Natural killer cell (primary cell): ENCODE data around the gene TTLL1. TPM values are rescaled to one million over a fixed set of nuclear protein-coding genes. Genes with fewer than 3 reads are reported as not detected.

Experiments used
- ATAC-seq, 3 donors: fragments of 150-1000 bp in 2 of 3; fragments of 200-7000 bp in 1 of 3; cut with Tn5 transposase; 1 replicate in 1 of 3; 2 replicates in 2 of 3; pipeline ENCODE4 v1.10.0; 2021; ENCODE audit warnings: mild to moderate bottlenecking in 2 of 3, moderate library complexity in 2 of 3
- DNase-seq, 2 donors: peaks; one replicate each; pipeline versions ENCODE4 v3.0.0 to v3.0.0-alpha.2; 2013 to 2021; ENCODE audit warnings: mixed read lengths in 1 of 2
- H3K27ac ChIP-seq: one replicate; pipeline ENCODE4 v1.5.1; 2013; ENCODE audit warnings: mild to moderate bottlenecking, low read length
- H3K27me3 ChIP-seq: one replicate; pipeline ENCODE4 v1.6.1; 2013; ENCODE audit warnings: low read length; ENCODE audit not compliant: control insufficient read depth, insufficient read depth
- H3K36me3 ChIP-seq: one replicate; pipeline ENCODE4 v1.6.1; 2013; ENCODE audit warnings: low read length; ENCODE audit not compliant: control insufficient read depth, insufficient read depth
- H3K4me1 ChIP-seq: one replicate; pipeline ENCODE4 v1.6.1; 2013; ENCODE audit warnings: low read length; ENCODE audit not compliant: control insufficient read depth, insufficient read depth
- H3K4me3 ChIP-seq: one replicate; pipeline ENCODE4 v1.5.1; 2013; ENCODE audit warnings: low read length
- H3K9me3 ChIP-seq: one replicate; pipeline ENCODE4 v1.6.1; 2013; ENCODE audit warnings: low read length; ENCODE audit not compliant: control insufficient read depth, insufficient read depth
- H3K27ac Mint-ChIP-seq, 2 donors: one replicate each; pipeline ENCODE4 v1.8.0; 2022; ENCODE audit warnings: mild to moderate bottlenecking in 2 of 2, mixed read lengths in 2 of 2, moderate library complexity in 1 of 2
- H3K27me3 Mint-ChIP-seq, 2 donors: one replicate each; pipeline ENCODE4 v1.8.0; 2022; ENCODE audit warnings: low read depth in 2 of 2, mixed read lengths in 2 of 2
- H3K36me3 Mint-ChIP-seq: one replicate; pipeline ENCODE4 v1.8.0; 2022; ENCODE audit warnings: mixed read lengths
- H3K4me1 Mint-ChIP-seq, 2 donors: one replicate each; pipeline ENCODE4 v1.8.0; 2022; ENCODE audit warnings: mixed read lengths in 2 of 2
- H3K4me3 Mint-ChIP-seq: one replicate; pipeline ENCODE4 v1.8.0; 2022; ENCODE audit warnings: mild to moderate bottlenecking, moderate library complexity, mixed read lengths
- H3K9me3 Mint-ChIP-seq, 2 donors: one replicate each; pipeline ENCODE4 v1.8.0; 2022; ENCODE audit warnings: mixed read lengths in 2 of 2
- WGBS: methylation state at CpG from one replicate; pipeline ENCODE4 v1.1.7; 2013; ENCODE audit warnings: missing lambda C conversion rate; ENCODE audit not compliant: insufficient coverage; 5-methylcytosine and 5-hydroxymethylcytosine counted together
- intact Hi-C: fragments of 100-400 bp; cut with micrococcal nuclease; formaldehyde crosslinking; loops from one replicate; pipeline ENCODE4 v1.14.2; 2022
- total RNA-seq, 4 donors: library from RNA; stranded (reverse); fragments of 120-200 nt in 1 of 4; gene quantifications; one replicate each; pipeline versions ENCODE4 v1.2.3 to v1.2.4, GENCODE V29; 2013 to 2022
- TF ChIP-seq, protein P1 (sequence below): fragments of 200-600 bp; IDR thresholded peaks from one replicate; pipeline ENCODE4 v1.8.0; 2022; ENCODE audit warnings: antibody characterized with exemption

Gene TTLL1
- total RNA-seq, 3 donors from 2014 or later (not counting 1 experiment from before 2014, with no cell fraction given), result 4.4 to 6.5 (median 6.0) TPM

DNA sequence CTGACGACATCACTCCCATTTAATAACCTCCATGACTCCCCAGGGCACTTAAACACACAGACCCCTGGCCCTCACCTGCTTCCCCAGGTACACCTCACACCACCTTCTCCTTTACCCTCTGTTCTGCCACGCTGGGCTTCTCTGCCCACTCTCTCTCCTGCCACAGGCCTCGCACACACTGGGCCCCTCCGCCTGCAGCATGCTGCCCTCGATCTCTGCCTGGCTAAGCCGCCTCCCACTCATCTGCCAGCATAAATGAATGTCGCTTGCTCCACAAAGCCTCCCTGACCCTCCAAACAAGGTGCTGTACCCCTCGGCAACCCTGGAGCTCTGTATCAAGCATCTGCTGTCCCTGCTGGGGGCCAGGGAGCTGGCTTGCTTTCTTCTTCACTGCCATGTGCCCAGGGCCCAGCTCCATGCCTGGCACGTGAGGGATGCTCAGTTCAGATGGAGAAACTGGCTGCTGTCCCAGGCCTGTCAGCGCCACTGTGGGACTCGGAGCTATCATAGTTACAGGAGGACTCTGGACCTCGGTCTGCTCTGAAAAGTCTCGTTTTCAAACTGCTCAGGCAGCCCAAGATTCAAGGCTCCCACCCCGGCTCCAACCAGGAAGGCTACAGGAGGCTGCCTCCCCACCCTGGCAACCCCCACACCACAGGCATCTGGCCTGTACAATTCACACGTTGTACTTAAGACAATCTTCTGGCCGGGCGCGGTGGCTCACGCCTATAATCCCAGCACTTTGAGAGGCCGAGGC is 11.9 kb downstream of the TTLL1 start:
- no peak overlapping the region for H3K27ac Mint-ChIP-seq
- Histone ChIP-seq H3K36me3 (peaks cover 2% of the 10 kb centered on the region), H3K9me3 (peaks cover 13% of the 10 kb centered on the region), H3K4me3 (no peak overlapping the region), H3K27me3 (no peaks in the 10 kb centered on the region), H3K27ac (no peak overlapping the region), H3K4me1 (peaks cover 19% of the 10 kb centered on the region)
- no peaks in the 10 kb centered on the region for H3K27me3 Mint-ChIP-seq
- H3K4me3 Mint-ChIP-seq, result no peak overlapping the region
- DNase-seq (no peak), ATAC-seq (no peak)
- H3K9me3 Mint-ChIP-seq, result peaks cover 0 to 2% of the 10 kb centered on the region in 2 donors
- WGBS, result 94% methylated on average over 20 of the region's 20 CpGs
- intact Hi-C loops, result no loop called here
- H3K36me3 Mint-ChIP-seq, result no peaks in the 10 kb centered on the region
- TF ChIP-seq, protein P1, sequence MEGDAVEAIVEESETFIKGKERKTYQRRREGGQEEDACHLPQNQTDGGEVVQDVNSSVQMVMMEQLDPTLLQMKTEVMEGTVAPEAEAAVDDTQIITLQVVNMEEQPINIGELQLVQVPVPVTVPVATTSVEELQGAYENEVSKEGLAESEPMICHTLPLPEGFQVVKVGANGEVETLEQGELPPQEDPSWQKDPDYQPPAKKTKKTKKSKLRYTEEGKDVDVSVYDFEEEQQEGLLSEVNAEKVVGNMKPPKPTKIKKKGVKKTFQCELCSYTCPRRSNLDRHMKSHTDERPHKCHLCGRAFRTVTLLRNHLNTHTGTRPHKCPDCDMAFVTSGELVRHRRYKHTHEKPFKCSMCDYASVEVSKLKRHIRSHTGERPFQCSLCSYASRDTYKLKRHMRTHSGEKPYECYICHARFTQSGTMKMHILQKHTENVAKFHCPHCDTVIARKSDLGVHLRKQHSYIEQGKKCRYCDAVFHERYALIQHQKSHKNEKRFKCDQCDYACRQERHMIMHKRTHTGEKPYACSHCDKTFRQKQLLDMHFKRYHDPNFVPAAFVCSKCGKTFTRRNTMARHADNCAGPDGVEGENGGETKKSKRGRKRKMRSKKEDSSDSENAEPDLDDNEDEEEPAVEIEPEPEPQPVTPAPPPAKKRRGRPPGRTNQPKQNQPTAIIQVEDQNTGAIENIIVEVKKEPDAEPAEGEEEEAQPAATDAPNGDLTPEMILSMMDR, result no peak
- peaks cover 17 to 26% of the 10 kb centered on the region in 2 donors for H3K4me1 Mint-ChIP-seq

DNA sequence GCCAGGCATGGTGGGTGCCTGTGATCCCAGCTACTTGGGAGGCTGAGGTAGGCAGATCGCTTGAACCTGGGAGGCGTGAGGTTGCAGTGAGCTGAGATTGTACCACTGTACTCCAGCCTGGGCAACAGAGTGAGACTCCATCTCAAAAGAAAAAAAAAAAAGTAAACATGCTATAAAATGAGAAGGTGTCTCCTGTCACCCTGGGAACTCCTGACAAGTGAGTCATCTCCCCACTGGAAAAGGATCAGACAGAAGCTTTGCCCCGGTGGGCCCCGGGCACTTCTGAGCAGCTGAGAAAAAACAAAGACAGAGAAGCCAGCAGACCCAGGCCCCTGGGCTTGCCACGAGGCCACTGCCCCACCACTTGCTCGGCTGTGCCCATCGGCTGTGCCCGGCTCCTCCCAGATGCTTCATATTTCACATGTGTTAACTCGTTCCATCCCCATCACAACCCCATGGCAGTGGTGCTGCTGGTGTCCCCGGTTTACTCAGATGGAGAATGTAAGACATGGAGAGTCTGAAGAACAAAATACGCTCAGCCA is 22.3 kb downstream of the TTLL1 start:
- no peaks in the 10 kb centered on the region for H3K9me3 ChIP-seq
- DNase-seq (no peak), ATAC-seq (peak in 2 of 3 donors; percentile 4 to 24)
- H3K27ac Mint-ChIP-seq, result peak overlapping the region; percentile 73 to 85
- no peak overlapping the region for H3K4me3 Mint-ChIP-seq
- WGBS, result 94% methylated on average over 11 of the region's 11 CpGs
- H3K27ac ChIP-seq, result peak overlapping the region; percentile 42
- no peaks in the 10 kb centered on the region for H3K27me3 ChIP-seq
- H3K4me3 ChIP-seq, result no peak overlapping the region
- H3K9me3 Mint-ChIP-seq, result no peaks in the 10 kb centered on the region
- intact Hi-C loops, result no loop called here
- peaks cover 7% of the 10 kb centered on the region for H3K4me1 ChIP-seq
- peaks cover 7% of the 10 kb centered on the region for H3K36me3 Mint-ChIP-seq
- H3K4me1 Mint-ChIP-seq, result peaks cover 5 to 10% of the 10 kb centered on the region in 2 donors
- peaks cover 10% of the 10 kb centered on the region for H3K36me3 ChIP-seq
- H3K27me3 Mint-ChIP-seq, result no peaks in the 10 kb centered on the region
- TF ChIP-seq, protein P1, result no peak

DNA sequence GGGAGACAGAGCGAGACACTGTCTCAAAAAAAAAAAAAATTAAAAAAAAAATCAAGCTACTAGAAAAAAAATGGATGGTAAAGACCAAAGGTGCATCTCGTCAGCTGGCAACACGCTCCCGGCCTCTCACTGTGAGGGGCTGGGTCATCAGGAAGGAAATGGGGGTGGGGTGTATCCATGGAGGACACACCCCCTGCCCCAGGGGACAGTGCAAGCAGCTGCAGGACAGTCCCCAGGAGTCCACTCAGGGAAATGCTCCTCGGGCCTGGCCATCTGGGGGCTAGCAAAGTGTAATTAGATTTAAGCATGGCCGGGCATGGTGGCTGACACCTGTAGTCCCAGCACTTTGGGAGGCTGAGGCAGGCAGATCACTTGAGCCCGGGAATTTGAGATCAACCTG is 23.1 kb downstream of the TTLL1 start:
- H3K27ac ChIP-seq, result no peak overlapping the region
- WGBS, result 90% methylated on average over 7 of the region's 7 CpGs
- intact Hi-C loops, result no loop called here
- no peak overlapping the region for H3K4me3 ChIP-seq
- H3K9me3 ChIP-seq, result no peaks in the 10 kb centered on the region
- no peak for DNase-seq
- no peaks in the 10 kb centered on the region for H3K27me3 ChIP-seq
- Mint-ChIP-seq H3K9me3 (no peaks in the 10 kb centered on the region), H3K27ac (no peak overlapping the region), H3K36me3 (peaks cover 7% of the 10 kb centered on the region), H3K4me1 (peaks cover 5 to 10% of the 10 kb centered on the region in 2 donors), H3K4me3 (no peak overlapping the region), H3K27me3 (no peaks in the 10 kb centered on the region)
- H3K4me1 ChIP-seq, result peaks cover 7% of the 10 kb centered on the region
- H3K36me3 ChIP-seq, result peaks cover 18% of the 10 kb centered on the region
- TF ChIP-seq, protein P1, result no peak
- no peak for ATAC-seq
